ENCODE data around the gene ARHGAP44. TPM values are rescaled to one million over a fixed set of nuclear protein-coding genes. Genes with fewer than 3 reads are reported as not detected.

The ARHGAP44 gene, protein sequence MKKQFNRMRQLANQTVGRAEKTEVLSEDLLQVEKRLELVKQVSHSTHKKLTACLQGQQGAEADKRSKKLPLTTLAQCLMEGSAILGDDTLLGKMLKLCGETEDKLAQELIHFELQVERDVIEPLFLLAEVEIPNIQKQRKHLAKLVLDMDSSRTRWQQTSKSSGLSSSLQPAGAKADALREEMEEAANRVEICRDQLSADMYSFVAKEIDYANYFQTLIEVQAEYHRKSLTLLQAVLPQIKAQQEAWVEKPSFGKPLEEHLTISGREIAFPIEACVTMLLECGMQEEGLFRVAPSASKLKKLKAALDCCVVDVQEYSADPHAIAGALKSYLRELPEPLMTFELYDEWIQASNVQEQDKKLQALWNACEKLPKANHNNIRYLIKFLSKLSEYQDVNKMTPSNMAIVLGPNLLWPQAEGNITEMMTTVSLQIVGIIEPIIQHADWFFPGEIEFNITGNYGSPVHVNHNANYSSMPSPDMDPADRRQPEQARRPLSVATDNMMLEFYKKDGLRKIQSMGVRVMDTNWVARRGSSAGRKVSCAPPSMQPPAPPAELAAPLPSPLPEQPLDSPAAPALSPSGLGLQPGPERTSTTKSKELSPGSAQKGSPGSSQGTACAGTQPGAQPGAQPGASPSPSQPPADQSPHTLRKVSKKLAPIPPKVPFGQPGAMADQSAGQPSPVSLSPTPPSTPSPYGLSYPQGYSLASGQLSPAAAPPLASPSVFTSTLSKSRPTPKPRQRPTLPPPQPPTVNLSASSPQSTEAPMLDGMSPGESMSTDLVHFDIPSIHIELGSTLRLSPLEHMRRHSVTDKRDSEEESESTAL
- total RNA-seq (not detected), total RNA-seq (0 reads per million in 2 donors)

DNA sequence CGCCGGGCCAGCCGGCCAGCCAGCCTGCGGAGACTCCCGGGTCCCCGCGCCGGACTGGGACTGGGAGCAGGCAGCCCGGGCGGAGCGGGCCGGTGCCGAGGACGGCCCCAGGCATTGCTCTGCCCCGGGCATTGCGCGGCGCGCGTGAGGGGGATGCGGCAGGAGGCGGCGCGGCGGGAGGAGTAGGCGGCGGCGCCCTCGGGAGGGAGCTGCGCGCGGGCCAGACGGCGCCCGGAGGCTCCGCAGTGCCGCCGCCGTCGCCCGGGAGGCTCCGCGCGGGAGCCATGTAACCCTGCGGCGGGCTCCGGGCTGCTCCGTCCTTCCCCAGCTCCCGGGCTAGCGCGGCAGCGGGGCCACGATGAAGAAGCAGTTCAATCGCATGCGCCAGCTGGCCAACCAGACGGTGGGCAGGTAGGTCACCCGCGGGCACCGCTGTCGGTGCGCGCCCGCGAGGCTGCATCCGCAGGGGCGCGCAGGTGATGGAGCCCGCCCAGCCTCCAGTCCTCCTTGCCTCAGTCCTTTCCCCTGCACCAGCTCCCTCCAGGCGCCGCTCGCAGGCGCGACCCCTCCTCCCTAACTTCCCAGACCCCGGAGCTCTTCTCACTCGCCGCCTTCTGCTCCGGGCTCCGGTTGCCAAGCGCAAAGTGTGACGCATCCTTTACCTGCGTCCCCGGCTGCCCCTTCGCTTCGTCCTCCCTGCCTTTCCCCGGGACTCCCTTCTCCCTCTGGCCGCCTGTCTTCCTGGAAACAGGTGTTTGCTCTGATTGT lies at the start of gene ARHGAP44:
TSS of gene ARHGAP44 (plus strand) at position 18 of the 768 bp plus-strand sequence. CDS start at position 359, 341 bp downstream.
- ATAC-seq, result no peak
- peaks cover 2% of the 10 kb centered on the region for H3K36me3 Mint-ChIP-seq (ENCODE audit: low read depth)
- H3K4me3 Mint-ChIP-seq, result peak within 1 kb of the TSS; percentile 84
- H3K27ac Mint-ChIP-seq, result no peak within 1 kb of the TSS
- H3K27me3 Mint-ChIP-seq, result peaks cover 50% of the 10 kb centered on the region
- no peaks in the 10 kb centered on the region for H3K9me3 ChIP-seq (ENCODE audit: control insufficient read depth, low read length, poor library complexity, severe bottlenecking)
- no peak for DNase-seq
- H3K4me1 Mint-ChIP-seq, result peaks cover 6% of the 10 kb centered on the region

DNA sequence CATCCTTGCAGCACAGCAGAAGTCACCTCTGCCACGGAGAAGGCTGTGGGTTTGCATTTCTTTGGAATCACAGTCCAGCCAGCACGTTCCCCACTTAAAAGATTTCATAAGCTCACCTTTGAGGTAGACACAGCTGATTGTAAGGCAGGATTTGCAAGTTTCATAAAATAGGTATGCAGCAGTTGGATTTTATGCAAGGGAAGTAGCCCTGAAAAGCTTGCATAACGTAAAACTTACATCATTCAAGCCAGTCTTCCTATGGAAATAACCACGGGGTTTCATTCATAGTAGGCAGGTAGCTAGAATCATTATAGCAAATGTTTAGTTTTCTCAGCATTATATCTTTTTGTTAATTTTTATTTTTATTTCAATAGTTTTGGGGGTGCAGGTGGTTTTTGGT lies 49.8 kb upstream of the ARHGAP44 start:
- H3K27ac Mint-ChIP-seq, result no peak overlapping the region
- no peaks in the 10 kb centered on the region for H3K9me3 ChIP-seq (ENCODE audit: control insufficient read depth, low read length, poor library complexity, severe bottlenecking)
- no peak for ATAC-seq
- DNase-seq, result no peak
- no peaks in the 10 kb centered on the region for H3K27me3 Mint-ChIP-seq
- no peaks in the 10 kb centered on the region for H3K4me1 Mint-ChIP-seq
- no peaks in the 10 kb centered on the region for H3K36me3 Mint-ChIP-seq (ENCODE audit: low read depth)
- no peak overlapping the region for H3K4me3 Mint-ChIP-seq

DNA sequence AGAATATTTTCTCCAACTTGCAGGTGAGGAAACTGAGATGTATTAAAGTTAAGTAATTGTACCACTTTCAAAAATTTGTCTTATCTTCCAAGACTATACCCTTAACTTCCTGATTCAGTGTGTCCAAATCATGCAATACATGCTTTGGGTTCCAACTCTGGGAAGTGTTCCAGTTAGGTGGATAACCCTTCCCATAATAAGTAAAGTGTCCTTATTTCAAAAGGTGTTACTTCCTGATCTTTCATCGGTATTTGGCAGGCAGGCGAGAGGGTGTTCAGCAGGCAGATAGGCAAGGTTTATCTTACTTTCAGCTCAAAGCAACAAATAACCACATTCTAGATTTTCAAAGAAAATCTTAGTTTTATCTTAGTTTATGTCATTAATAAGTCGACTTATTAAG lies 46.3 kb upstream of the ARHGAP44 start:
- no peaks in the 10 kb centered on the region for H3K36me3 Mint-ChIP-seq (ENCODE audit: low read depth)
- no peaks in the 10 kb centered on the region for H3K9me3 ChIP-seq (ENCODE audit: control insufficient read depth, low read length, poor library complexity, severe bottlenecking)
- ATAC-seq, result no peak
- H3K27me3 Mint-ChIP-seq, result no peaks in the 10 kb centered on the region
- H3K4me3 Mint-ChIP-seq, result no peak overlapping the region
- no peak for DNase-seq
- H3K4me1 Mint-ChIP-seq, result no peaks in the 10 kb centered on the region
- H3K27ac Mint-ChIP-seq, result no peak overlapping the region

DNA sequence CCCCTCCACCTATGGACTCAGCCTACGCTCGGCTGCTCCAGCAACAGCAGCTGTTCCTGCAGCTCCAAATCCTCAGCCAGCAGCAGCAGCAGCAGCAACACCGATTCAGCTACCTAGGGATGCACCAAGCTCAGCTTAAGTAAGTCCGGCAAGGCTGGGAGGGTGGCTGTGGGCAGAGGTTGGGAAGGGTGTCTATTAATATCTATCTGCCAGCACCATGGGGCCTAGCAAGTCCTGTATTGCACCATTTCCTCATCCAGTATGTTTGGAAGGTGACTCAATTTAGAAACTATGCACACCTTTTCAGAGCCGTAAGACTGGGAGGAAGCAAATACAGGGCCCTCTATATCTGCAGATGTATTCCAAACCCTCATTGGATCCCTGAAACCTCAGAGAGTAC lies 45.0 kb upstream of the ARHGAP44 start:
- no peaks in the 10 kb centered on the region for H3K9me3 ChIP-seq (ENCODE audit: control insufficient read depth, low read length, poor library complexity, severe bottlenecking)
- H3K36me3 Mint-ChIP-seq (ENCODE audit: low read depth), result no peaks in the 10 kb centered on the region
- H3K27ac Mint-ChIP-seq, result no peak overlapping the region
- DNase-seq (no peak), ATAC-seq (no peak)
- no peaks in the 10 kb centered on the region for H3K4me1 Mint-ChIP-seq
- H3K27me3 Mint-ChIP-seq, result no peaks in the 10 kb centered on the region
- H3K4me3 Mint-ChIP-seq, result no peak overlapping the region

DNA sequence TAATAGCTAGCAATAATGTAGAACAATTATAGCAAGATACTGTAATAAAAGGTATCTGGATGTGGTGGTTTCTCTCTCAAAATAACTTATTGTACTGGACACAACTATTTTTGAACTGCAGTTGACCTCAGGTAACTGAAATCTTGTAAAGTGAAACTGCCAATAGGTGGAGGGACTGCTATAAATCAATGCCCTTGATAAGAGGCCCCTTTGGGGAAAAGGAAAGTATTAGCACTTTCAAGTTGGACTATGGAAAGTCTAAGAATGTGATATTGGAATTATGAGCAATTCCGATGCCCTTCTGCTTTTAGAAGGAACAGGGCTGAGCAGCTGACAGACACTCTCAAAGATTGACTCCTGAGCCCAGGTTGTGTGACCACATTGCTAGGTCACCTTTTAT lies 44.5 kb upstream of the ARHGAP44 start:
- Mint-ChIP-seq H3K4me1 (no peaks in the 10 kb centered on the region), H3K27me3 (no peaks in the 10 kb centered on the region), H3K27ac (no peak overlapping the region), H3K36me3 (ENCODE audit: low read depth) (no peaks in the 10 kb centered on the region), H3K4me3 (no peak overlapping the region)
- DNase-seq (no peak), ATAC-seq (no peak)
- no peaks in the 10 kb centered on the region for H3K9me3 ChIP-seq (ENCODE audit: control insufficient read depth, low read length, poor library complexity, severe bottlenecking)

DNA sequence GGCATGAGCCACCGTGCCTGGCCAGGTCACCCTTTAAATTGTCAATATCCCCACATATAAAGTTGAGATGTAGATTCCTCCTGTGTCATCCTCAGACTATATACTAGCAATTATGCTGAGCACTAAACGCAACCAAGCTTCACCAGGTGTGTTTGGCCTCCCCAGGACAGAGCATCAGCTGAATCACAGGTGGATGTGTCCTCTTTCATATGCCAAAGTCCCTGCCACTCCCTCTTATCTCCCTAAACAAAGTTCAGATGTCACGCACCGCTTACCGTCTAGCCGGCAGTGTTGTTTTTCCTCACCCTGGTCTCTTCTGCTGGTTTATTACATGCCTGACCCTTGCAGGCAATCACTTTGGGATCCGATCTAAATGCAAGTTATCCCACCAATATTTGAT lies 43.8 kb upstream of the ARHGAP44 start:
- H3K4me3 Mint-ChIP-seq, result no peak overlapping the region
- no peaks in the 10 kb centered on the region for H3K9me3 ChIP-seq (ENCODE audit: control insufficient read depth, low read length, poor library complexity, severe bottlenecking)
- H3K27me3 Mint-ChIP-seq, result no peaks in the 10 kb centered on the region
- H3K36me3 Mint-ChIP-seq (ENCODE audit: low read depth), result no peaks in the 10 kb centered on the region
- DNase-seq, result no peak
- no peaks in the 10 kb centered on the region for H3K4me1 Mint-ChIP-seq
- ATAC-seq, result no peak
- H3K27ac Mint-ChIP-seq, result no peak overlapping the region

DNA sequence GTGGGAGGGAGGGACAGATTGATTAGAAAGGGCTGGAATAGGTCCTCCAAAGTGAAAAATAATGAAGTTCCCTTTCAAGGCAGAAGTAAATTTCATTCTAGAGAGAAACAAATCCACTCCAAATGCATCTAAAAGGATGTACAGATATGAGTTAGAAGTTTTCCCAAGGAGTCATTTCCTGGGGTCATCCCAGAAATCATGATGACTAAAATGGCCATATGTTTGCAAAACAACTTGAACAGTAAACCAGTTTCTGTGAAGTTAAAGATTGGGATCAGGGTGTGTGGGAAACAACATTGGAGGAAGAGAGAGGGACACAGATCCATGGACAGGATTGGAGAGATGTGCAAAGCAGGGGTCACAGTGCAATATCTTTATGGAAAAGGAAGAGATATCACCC lies 32.5 kb upstream of the ARHGAP44 start:
- no peaks in the 10 kb centered on the region for H3K9me3 ChIP-seq (ENCODE audit: control insufficient read depth, low read length, poor library complexity, severe bottlenecking)
- no peak overlapping the region for H3K4me3 Mint-ChIP-seq
- H3K4me1 Mint-ChIP-seq, result no peaks in the 10 kb centered on the region
- H3K27ac Mint-ChIP-seq, result no peak overlapping the region
- H3K36me3 Mint-ChIP-seq (ENCODE audit: low read depth), result no peaks in the 10 kb centered on the region
- no peaks in the 10 kb centered on the region for H3K27me3 Mint-ChIP-seq
- no peak for DNase-seq
- ATAC-seq, result no peak

DNA sequence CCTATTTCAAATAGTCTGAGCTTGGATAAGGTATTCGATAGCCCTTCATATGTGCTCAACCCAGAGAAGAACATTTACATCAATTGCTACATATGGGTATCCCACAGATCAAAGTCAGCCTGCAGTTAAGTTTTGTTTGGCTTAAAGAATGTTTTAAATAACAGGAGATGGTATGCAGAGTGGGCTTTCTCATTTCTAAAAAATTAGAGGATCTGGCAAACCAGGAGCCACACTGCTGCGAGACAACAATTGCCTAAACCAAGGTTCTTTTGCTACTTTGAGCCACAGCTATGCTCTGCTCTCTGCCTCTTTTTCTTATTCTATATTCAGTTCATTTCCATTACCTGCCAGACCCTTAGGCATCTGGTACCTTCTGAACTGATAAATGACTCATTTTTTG lies 30.2 kb upstream of the ARHGAP44 start:
- H3K9me3 ChIP-seq (ENCODE audit: control insufficient read depth, low read length, poor library complexity, severe bottlenecking), result no peaks in the 10 kb centered on the region
- Mint-ChIP-seq H3K27ac (no peak overlapping the region), H3K36me3 (ENCODE audit: low read depth) (no peaks in the 10 kb centered on the region), H3K4me1 (no peaks in the 10 kb centered on the region), H3K4me3 (no peak overlapping the region), H3K27me3 (no peaks in the 10 kb centered on the region)
- no peak for DNase-seq
- ATAC-seq, result no peak

DNA sequence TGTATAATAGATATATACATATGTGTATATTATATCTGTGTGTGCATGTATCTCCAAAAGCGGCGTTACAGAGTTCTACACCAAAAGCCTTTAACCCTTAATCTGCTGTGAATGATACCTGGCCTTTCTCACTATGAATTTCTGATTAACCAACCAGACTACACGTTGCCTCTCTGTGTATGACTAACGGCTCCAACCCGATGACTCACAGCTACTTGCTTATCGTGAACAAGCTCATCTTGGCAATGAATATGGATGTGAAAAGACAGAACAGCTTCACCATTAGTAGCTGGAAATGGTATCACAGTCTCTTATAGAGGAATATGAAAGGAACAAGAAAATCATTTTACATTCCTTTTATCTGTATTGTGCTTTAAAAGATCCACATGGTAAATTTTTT lies 23.8 kb upstream of the ARHGAP44 start:
- Mint-ChIP-seq H3K27ac (no peak overlapping the region), H3K36me3 (ENCODE audit: low read depth) (no peaks in the 10 kb centered on the region), H3K4me1 (no peaks in the 10 kb centered on the region), H3K4me3 (no peak overlapping the region), H3K27me3 (no peaks in the 10 kb centered on the region)
- ATAC-seq (no peak), DNase-seq (no peak)
- no peaks in the 10 kb centered on the region for H3K9me3 ChIP-seq (ENCODE audit: control insufficient read depth, low read length, poor library complexity, severe bottlenecking)

DNA sequence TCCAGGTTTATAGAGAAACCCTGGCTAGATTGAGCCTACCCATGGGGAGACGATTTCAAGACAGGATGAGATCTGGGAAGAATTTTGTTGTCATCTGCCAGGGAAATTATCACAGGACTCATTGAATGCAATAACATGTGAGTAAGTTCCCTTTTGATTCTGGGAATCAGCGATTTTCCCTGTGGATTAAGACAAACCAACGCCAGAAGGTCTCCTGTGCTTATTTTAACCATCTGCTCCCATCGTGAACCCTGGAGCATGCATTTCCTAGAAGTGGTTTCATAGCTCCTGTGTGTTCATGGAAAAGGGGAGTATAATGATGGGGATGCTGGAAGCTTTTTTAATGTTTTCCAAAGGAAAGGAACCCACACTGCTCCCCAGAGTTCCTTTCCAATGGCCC lies 21.0 kb upstream of the ARHGAP44 start:
- no peaks in the 10 kb centered on the region for H3K36me3 Mint-ChIP-seq (ENCODE audit: low read depth)
- DNase-seq, result no peak
- no peaks in the 10 kb centered on the region for H3K27me3 Mint-ChIP-seq
- no peaks in the 10 kb centered on the region for H3K4me1 Mint-ChIP-seq
- H3K9me3 ChIP-seq (ENCODE audit: control insufficient read depth, low read length, poor library complexity, severe bottlenecking), result no peaks in the 10 kb centered on the region
- ATAC-seq, result no peak
- H3K27ac Mint-ChIP-seq, result no peak overlapping the region
- H3K4me3 Mint-ChIP-seq, result no peak overlapping the region

DNA sequence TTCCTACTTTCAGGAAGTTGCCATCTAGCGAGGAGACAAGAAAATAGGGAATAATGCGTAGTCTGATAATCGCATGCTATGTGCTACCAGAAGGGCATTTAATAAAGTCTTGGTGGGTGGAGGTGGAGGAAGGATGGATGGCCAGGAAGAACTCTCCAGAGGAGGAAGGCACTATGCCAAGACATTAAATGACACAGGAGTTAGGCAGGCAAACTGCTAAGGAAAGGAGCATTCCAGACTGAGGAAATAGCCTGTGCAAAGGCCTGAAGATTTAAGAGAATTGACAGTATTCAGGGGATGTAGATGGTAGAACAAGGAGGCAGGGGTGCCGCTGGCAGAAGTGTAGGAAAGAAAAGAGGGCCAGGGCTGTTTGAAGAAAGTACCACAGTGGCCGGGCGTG lies 19.3 kb upstream of the ARHGAP44 start:
- H3K4me3 Mint-ChIP-seq, result no peak overlapping the region
- ATAC-seq (no peak), DNase-seq (no peak)
- no peaks in the 10 kb centered on the region for H3K4me1 Mint-ChIP-seq
- H3K27ac Mint-ChIP-seq, result no peak overlapping the region
- H3K27me3 Mint-ChIP-seq, result no peaks in the 10 kb centered on the region
- no peaks in the 10 kb centered on the region for H3K9me3 ChIP-seq (ENCODE audit: control insufficient read depth, low read length, poor library complexity, severe bottlenecking)
- H3K36me3 Mint-ChIP-seq (ENCODE audit: low read depth), result no peaks in the 10 kb centered on the region

DNA sequence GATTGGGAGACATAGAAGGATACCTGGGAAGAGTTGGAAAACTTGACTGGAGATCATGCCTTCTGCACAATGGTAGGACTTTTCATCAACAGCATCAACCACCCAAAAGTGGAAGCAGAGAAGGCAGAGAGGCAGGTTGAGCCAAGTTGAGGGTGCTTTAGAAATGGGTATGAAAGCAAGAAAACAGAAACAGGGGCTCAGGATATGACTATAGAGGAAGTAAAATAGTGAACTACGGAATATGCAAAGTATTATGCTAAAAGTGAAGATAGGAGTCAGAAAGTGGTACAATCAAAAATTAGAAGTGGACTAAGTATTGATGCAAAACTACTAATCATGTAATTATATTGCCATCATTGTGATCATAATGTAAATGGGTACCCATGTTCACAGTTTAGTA lies 16.1 kb upstream of the ARHGAP44 start:
- no peaks in the 10 kb centered on the region for H3K9me3 ChIP-seq (ENCODE audit: control insufficient read depth, low read length, poor library complexity, severe bottlenecking)
- H3K36me3 Mint-ChIP-seq (ENCODE audit: low read depth), result no peaks in the 10 kb centered on the region
- H3K27ac Mint-ChIP-seq, result no peak overlapping the region
- H3K27me3 Mint-ChIP-seq, result no peaks in the 10 kb centered on the region
- DNase-seq, result no peak
- H3K4me1 Mint-ChIP-seq, result no peaks in the 10 kb centered on the region
- no peak for ATAC-seq
- no peak overlapping the region for H3K4me3 Mint-ChIP-seq

DNA sequence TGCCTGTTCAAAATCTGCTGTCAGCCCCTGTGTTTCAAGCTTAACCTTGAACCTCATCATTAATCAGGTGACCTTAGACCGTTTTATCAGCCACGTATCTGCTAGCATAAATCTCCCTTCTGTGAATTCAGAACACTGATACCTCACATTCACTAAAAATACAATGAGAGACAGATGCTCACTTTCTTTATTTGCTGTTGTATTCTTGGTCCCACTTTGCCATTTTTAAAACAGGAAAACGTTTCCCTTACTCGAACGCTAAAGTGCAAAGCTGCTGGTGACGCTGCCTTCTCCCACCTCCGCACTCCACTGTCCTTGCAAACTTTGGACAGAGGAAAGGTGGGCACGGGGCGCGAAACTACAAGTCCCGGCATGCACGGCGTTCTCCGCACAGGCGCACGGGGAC lies 220 bp upstream of the ARHGAP44 start:
- ATAC-seq (peak; percentile 18), DNase-seq (no peak)
- H3K4me1 Mint-ChIP-seq, result peaks cover 6% of the 10 kb centered on the region
- H3K27ac Mint-ChIP-seq, result no peak overlapping the region
- H3K4me3 Mint-ChIP-seq, result peak overlapping the region; percentile 57
- peaks cover 50% of the 10 kb centered on the region for H3K27me3 Mint-ChIP-seq
- H3K9me3 ChIP-seq (ENCODE audit: control insufficient read depth, low read length, poor library complexity, severe bottlenecking), result no peaks in the 10 kb centered on the region
- peaks cover 2% of the 10 kb centered on the region for H3K36me3 Mint-ChIP-seq (ENCODE audit: low read depth)
